UCSD-AML1 (cell line): ENCODE measurements around the gene SRCIN1.

Experiments
- DNase-seq: peaks from one replicate; lab custom pipeline; 2025; ENCODE audit not compliant: unreplicated experiment; lab: John Stamatoyannopoulos, UW

Gene SRCIN1

DNA sequence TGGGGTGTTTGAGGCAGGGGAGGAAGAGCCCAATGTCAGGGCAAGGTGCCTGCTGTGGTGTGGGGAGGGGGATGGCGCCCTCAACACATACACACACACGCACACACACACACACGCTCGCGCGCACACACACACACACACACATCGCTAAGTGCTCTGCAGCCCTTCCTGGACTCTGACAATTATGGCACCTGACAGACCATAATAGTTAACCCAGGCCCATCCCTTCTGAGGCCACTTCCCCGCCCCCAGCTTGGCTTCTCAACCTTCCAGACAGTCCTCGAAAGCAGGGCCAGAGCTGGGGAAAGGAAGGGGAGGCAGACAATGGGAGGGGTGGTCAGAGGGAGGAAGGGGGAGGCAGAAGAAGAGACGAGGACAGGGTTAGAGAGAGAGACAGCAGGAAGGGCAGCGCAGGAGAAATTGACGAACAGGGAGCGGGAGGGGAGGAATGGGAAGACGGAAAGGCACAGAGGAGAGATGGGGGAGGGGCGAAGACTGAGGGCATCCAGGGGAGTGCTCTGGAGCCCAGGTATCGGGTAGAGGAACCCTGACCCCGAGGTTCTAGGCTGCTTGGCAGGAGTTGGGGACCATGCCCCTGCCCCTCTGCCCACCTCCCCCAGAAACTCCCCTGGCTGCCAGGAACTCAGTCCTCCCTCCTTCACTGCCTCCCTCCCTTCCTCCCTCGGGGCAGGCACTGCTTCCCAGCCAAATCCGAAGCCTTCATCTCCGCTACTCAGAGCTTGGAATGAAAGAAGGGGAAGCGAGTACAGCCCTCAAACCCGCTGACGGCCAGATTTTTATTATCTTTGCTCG is 4.0 kb downstream of the SRCIN1 start:
- no peak for DNase-seq

DNA sequence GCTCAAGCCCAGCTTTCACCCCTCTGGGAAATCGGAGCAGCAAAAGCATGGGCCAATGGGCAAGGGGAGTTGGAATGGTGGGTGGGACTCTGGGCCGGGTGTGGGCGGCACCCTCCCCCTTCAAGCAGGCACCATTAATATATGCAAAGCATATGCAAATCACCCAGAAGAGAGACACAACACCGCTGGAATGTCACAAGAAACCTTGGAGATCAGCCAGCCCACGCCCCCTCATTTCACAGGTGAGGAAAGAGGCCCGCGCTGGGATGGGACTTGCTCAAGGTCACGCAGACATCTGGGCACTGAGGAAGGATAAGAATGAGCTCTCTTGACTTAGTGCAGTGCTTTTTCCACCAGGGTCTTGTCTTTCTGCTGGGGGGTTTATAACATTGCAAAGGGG is 4.8 kb downstream of the SRCIN1 start:
- DNase-seq = no peak

DNA sequence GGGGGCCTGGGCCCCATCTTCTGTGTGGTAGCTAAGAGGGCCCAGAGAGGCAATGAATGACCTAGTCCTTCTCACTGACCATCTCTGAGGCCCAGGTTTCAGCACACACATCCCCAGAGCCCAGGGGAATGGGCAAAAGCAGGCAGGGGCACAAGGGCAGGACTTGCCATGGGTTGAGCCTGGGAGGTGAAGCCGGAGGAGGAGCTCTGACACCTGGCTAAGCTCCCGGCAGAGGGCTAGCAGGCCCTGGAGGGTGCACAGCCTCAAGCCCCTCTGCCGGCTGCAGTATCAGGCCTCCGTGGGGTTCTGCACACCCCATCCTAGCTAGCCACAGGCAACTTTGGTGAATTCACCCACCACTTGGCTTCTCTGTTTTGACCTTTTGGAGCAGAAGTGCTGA is 5.3 kb downstream of the SRCIN1 start:
- no peak for DNase-seq

DNA sequence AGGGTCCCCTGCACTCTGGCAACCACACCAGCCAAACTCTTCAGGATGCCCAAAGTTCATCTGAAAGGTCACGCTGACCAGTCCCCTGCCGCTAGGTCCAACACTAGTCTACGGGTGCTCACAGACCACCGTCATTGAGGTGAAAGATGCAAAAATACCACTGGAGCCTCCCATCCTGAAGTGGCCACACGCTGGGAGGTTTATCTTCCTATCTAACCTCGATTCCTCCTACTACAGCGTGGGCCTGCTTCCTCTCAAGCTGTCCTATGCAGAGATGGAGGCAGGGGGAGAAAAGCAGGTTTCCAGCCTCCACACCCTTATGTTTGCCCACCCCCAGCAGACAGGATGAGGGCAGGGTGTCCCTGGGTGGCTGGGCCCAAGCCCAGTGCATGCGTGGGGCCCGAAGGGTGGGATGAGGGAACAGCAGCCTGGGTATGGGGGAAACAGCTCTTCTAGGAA is 6.3 kb downstream of the SRCIN1 start:
- no peak for DNase-seq

DNA sequence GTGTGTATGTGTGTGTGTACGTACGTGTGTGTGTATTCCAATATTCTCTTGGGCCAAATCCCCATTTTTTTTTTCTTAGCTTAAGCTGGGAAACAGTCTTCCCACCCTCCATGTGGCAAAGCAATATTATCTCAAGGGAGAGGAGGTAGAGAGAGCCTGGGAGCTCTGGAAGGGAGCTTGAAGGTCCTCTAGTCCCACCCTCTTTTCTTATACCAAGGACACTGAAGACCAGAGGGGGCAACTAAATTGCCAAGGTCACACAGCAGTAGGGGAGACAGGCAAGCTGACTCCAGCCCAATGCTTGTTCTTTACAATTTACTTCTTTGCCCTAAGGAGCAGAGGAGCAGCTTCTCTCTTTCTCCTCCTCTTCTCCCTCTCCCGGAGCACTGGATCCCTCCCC is 6.8 kb downstream of the SRCIN1 start:
- DNase-seq = no peak

DNA sequence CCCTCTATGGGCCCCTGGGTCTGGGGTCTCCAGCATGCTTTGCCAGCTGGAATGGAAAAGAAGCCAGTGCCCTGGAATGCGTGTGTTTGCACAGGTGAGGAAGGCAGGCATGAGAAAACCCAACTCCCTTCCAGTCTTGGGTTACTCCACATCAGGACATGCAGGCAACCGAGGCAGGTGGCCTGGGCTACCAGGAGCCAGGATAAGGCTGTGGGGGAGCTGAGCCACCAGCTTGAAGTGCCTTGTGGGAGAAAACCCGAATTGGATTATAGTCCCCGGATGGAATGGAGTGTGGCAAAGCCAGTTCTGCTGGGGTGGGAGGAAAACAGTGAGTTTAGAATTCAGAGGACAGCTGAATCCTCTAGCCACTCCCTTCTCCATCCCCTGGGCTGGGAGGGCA is 7.2 kb downstream of the SRCIN1 start:
- DNase-seq = peak; percentile 63

DNA sequence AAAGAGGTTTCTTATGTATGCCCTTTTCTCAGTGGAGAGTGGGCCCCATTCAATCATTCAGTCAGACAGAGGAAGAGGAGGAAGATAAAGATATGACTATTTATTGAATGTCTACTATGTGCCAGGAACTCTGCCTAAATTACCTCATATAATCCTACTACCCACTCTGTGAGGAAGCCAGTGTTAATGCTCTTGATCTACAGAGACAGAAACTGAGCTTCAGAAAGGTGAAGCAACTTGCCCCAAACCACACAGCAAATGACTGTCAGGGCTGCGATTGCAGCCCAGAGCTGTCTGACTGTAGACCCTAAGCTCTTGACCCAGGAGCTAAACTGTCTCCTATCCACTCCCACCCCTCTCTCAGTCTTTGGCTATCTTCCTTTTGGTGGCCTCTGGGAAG is 8.4 kb downstream of the SRCIN1 start:
- no peak for DNase-seq

DNA sequence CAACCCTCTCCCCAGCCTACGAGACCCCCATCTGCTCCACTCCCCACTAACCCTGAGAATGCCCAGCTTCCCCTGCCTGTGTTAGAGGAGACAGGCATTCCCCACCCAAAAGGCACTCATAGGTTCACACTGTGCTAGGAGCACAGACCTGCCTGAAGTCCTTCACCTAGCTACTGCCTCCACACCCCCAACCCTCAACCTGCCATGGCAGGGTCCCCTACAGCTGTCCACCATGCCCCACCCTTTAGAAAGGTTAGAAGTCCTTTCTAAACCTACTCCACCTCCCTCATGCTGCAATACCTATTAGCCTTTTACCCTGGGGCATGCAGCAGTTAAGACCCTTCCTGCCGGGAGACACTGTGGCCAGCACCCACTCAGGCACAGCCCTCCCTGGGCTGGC is 9.1 kb downstream of the SRCIN1 start:
- no peak for DNase-seq

DNA sequence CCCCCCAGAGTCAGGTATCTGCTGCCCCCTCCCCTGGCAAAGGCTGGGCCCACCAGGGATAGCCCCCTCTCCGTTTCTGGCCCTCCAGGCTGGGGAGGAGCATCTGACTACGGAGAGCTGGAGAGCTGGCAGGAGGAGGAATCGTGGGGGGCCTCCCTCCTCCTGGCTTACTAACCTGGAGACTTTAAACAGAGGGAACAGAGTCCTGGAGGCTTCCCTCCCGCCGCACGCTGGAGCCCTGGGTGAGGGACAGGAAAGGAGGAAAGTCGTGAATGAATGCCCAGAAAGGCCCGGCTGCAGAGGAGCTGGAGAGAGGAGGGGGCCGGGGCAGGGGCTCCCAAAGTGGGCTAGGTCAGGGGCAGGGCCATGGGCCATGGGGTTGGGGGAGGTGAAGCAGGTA is 9.9 kb downstream of the SRCIN1 start:
- DNase-seq = no peak

DNA sequence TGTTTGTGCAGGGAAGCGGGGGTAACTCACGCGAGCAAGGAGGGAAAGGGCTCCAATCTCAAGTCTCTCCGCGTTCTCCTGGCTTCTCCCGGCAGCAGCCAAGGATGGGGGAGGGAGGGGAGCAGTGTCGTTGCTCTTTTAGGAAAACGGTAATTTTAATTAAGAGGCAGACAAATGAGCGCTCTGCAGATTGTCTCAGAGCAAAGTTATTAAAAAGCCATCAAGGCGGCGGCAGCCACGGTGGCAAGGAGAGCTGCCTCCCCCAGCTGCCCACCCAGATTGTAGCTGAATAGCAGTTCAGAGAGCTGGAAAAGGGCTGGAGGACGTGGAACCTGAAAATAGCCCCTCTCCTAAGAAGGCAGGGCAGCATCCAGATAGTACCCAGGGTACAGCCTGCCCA is 11.6 kb downstream of the SRCIN1 start:
- DNase-seq = no peak

DNA sequence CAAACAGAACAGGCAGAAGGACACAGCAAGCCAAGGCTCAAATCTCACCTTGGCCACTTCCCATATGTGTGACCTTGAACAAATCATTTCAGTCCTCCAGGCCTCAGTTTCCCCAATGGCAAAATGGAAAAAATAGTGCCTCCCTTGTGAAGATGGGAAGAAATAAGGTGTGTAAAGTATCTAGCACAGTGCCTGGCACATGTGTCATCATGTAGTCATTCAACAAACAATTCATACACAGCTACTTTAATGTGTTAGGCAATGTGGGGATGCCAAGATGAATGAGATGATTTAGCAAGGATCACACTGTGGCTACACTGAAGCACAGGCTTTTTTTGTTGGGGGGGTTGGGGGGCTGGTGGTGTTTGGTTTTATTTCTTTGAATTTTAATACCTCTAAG is 13.3 kb downstream of the SRCIN1 start:
- DNase-seq = no peak

DNA sequence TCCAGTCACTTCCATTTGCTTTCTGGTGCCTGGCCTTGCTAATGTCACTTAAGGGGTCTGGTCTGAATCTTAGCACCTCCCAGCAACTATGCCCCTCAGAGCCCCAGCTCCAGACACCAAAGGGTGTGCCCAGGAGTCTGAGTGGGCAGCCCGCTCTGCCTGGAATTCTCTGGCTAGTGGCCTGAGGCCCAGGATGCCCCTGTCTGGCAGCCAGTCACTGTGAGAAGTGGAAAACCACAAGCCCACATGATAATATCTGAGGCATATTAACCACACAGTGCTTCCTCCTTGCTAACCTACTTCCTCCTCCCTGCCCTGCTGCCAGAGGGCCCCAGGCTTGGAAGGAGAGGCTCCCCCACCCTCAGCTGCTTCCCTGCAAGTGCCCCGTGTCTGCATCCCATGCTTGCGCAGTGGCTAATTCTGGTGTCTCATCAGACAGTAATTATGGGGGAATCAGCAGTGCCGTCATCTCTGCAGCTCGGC is 14.0 kb downstream of the SRCIN1 start:
- peak; percentile 79 for DNase-seq

DNA sequence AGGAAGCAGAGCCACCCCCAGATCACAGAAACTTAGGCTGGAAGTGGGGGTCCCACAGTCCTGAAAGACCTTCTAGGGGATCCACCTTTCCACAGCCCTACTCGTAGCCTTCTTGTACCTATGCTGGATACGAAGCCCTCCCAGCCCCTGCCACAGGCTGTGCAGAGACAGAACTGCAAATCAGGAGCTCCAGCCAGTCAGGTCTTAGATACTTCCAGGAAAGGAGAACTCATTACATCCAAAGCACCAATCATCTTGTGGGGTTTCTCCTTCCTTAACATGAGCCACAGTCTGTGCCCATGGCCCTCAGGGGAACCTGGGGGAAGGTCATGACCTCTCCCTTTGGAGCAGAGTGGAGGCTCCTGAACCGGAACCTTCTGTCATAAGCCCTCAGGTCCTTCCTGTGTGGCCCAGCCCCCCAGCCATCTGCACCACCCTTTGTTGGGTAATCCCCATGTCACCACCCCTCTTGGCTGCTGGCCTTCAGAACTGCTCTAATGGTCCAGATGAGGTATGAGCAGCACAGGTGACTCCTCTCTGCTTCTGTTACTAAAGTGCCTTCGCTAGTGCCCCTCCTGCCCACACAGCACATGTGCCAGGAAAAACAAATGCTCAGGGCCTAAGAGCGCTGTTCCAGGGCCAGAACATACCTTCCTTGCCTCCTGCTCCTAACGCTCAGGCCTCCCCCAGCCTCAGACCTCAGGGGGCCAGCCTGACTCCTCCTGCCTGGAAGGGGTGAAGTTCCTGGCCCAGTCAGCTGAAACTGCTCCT is 14.6 kb downstream of the SRCIN1 start:
- peak; percentile 80 for DNase-seq

DNA sequence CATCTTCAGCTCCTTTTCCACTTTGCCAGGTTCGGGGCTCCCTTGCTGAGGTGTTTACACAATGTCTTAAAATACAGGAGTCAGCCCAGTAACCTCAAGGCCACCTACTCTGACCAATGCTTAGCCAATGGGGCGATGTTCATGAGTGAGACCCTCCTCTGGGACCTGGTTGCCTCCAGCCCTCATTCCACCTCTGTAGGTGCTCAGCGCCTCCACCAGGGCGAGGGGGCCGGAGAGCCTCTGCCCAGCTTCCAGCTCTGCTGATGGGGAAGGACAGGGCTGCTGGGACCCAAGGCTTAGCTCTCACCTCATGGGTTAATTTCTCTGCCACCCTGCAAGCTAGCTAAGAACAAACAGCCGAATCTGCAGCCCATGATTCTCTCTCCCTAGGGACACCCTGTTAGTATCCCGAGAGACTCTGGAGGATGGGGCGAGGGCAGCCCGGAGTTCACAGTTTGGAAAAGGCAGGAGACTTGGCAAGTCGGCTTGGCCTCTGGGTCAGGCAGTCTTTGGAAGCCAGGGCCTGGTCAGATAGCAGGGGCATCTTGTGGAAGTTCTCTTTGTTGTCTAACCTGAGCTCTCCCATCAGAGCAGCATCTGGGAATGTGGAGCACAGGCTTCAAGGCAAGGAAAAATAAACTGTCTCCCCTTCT is 16.2 kb downstream of the SRCIN1 start:
- DNase-seq = no peak

DNA sequence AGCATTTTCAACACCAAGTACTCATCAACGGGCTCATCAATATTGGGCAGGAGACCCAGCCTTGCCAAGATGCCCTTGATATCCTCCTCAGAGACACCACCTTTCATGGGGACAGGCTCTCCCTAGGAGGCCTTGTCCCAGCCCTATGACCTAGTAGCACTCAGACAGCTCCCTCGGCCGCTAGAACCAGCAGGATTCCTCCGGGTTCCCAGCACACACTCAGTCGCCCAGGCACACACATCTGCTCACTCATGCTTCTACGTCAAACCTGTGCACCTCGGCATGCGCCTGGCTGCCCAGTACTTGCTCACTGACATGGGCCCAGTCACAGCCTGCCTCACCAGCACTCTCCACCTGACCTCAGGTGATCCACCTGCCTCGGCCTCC is 17.0 kb downstream of the SRCIN1 start:
- DNase-seq = no peak

DNA sequence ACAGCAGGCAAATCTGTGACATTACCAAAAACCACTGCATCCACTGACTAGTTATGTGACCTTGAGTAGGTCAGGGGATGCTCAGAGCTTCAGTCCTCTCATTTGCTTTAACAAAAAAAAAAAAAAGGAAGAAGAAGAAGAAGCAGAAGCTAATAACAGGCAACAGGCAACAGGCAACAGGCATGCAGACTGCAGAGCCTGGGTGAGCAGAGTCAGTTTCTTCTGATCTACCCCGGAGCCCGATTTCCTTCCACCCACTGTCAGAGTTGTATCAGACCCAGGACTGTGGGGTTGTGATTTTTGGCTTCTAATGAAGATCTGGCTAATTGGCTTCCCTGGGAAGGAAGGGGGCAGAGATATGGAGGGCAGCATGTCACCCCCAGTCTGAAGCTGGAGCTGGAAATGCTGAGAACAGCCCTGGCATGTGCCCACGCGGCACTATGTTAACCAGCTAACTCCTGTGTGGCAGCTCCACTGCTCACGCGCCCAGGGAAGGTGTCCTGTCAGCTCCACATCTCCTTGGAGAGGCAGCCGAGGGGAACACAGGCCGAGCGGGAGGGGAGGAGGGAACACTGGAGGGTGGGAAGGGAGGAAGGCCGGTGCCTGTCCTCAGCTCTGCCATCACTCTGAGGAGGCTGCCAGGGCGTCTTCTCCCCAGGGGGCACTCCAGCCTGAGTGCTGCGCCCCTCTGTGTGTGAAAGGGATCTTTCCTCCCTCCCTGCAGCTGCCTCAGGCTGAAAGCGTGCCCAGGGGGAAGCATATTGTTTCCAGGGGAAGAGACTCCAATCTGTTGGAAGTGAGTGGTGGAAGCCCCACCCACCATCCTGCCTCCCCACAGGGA is 17.6 kb downstream of the SRCIN1 start:
- no peak for DNase-seq

DNA sequence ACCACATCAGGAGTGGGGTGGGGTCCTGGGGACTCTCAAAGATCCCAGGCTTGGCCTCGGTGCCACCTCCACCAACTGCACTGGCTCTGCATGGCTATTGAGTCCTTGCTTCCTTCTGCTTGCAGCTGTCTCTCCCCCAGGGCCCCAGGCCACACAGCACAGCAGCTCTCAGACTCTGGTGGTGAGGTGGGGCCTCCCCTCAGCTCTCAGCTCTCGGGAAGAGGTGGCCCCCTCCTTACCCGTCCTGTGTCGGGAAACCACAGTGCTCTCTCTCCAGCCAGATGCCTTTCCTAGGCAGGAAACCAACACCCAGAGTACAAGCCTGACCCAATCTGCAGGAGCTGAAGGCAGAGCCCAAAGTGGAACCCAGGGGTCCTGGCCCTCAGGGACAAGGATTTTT is 18.5 kb downstream of the SRCIN1 start:
- DNase-seq = peak; percentile 64

DNA sequence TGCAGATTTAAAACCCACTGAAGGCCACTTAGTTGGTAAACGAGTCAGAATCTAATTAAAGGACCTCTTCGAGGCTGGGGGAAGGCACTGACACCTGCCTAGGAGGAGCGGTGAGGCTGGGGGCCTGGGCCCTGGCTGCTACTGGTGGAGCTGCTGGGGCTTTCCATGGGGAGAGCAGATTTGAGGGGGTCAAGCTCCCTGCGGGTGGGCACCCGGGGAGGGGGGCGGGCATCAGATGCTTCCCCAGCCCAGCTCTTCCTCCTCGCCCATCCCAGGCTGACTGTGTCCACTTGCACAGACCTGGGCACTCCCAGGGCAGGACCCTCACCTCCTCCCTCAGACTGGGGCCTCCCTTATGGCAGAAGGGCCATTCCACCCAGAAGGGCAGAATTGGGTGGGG is 19.0 kb downstream of the SRCIN1 start:
- DNase-seq = no peak

DNA sequence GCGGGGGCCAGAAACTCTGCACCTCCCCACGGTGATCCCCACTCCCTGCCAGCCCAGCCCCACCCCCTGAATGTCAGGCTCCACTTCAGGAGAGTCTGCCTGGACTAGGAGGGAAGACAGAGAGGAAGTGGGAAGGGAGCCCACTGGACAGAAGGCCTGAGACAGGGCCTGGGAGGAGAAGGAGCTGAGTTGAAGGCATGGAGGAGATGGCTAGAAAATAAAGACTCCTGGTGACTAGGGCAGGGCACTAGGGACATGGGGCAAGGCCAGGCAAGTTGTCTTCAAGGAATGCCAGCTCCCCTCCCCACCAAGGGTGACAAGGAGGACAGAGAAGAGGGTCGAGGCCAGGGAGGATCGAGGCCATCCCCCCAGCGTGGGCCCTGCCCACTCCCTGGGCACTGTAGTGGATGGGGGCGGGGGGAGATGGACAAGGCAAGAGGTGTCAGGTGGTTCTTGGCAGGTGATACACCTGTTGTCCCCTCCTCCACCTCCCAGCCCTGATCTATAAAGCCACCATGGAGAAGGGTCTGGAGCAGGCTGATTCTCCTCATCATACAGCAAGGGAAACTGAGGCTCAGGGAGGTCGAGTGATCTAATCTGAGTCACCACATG is 19.7 kb downstream of the SRCIN1 start:
- DNase-seq = no peak
